Neural progenitor cell (in vitro differentiated cells): ENCODE results near the gene PRUNE2.

Experiments used
- EZH2 ChIP-seq: fragments of 200-600 bp; sonication (generic); IDR thresholded peaks from 2 replicates; pipeline ENCODE4 v1.6.1; 2017; ENCODE audit warnings: antibody characterized with exemption, mild to moderate bottlenecking, moderate library complexity
- TF ChIP-seq, protein P1 (sequence below): fragments of 200-600 bp; sonication (generic); IDR thresholded peaks from 2 replicates; pipeline ENCODE4 v1.5.1; 2017; ENCODE audit warnings: antibody characterized with exemption, mild to moderate bottlenecking

GRCh38 chr9:76655971-76656370 is 249.9 kb downstream of the PRUNE2 start:
- TF ChIP-seq, protein P1, sequence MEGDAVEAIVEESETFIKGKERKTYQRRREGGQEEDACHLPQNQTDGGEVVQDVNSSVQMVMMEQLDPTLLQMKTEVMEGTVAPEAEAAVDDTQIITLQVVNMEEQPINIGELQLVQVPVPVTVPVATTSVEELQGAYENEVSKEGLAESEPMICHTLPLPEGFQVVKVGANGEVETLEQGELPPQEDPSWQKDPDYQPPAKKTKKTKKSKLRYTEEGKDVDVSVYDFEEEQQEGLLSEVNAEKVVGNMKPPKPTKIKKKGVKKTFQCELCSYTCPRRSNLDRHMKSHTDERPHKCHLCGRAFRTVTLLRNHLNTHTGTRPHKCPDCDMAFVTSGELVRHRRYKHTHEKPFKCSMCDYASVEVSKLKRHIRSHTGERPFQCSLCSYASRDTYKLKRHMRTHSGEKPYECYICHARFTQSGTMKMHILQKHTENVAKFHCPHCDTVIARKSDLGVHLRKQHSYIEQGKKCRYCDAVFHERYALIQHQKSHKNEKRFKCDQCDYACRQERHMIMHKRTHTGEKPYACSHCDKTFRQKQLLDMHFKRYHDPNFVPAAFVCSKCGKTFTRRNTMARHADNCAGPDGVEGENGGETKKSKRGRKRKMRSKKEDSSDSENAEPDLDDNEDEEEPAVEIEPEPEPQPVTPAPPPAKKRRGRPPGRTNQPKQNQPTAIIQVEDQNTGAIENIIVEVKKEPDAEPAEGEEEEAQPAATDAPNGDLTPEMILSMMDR: no peak
- TF ChIP-seq EZH2: no peak
